H9 (cell line): Measurements from ENCODE around the gene LSM3. TPM values are rescaled to one million over a fixed set of nuclear protein-coding genes. Genes with fewer than 3 reads are reported as not detected.
"Not testable (repeated sequence)": the region's sequence is repeated elsewhere in the genome, so short reads cannot be mapped to it uniquely, and the experiment has no call there.

Source experiments
- DNase-seq: peaks from one replicate; pipeline ENCODE4 v3.0.0-alpha.2; 2017
- H2AFZ ChIP-seq: one replicate; pipeline ENCODE4 v1.6.1; 2013; ENCODE audit warnings: mild to moderate bottlenecking, low read length, control low read depth, moderate library complexity
- H2AK5ac ChIP-seq: 2 replicates; pipeline ENCODE4 v1.6.1; 2013; ENCODE audit warnings: low read length, control low read depth, mixed read lengths; ENCODE audit not compliant: insufficient read length
- H2BK120ac ChIP-seq: one replicate; pipeline ENCODE4 v1.6.1; 2013; ENCODE audit warnings: low read depth, mild to moderate bottlenecking, low read length, control low read depth, inconsistent platforms; ENCODE audit not compliant: poor library complexity, severe bottlenecking
- H2BK12ac ChIP-seq: 2 replicates; pipeline ENCODE4 v1.6.1; 2013; ENCODE audit warnings: low read length, control low read depth, mixed read lengths, low read depth; ENCODE audit not compliant: insufficient read length
- H2BK15ac ChIP-seq: 2 replicates; pipeline ENCODE4 v1.6.1; 2013; ENCODE audit warnings: low read depth, low read length, control low read depth
- H2BK20ac ChIP-seq: one replicate; pipeline ENCODE4 v1.6.1; 2013; ENCODE audit warnings: low read depth, mild to moderate bottlenecking, low read length, control low read depth, inconsistent platforms; ENCODE audit not compliant: poor library complexity, severe bottlenecking
- H2BK5ac ChIP-seq: 2 replicates; pipeline ENCODE4 v1.6.1; 2013; ENCODE audit warnings: low read length, control low read depth, mixed read lengths; ENCODE audit not compliant: insufficient read length
- H3K14ac ChIP-seq: 2 replicates; pipeline ENCODE4 v1.6.1; 2013; ENCODE audit warnings: low read length, control low read depth; ENCODE audit not compliant: insufficient read depth
- H3K18ac ChIP-seq: 2 replicates; pipeline ENCODE4 v1.6.1; 2013; ENCODE audit warnings: low read depth, mild to moderate bottlenecking, mixed read lengths, low read length, control low read depth; ENCODE audit not compliant: insufficient read length
- H3K23ac ChIP-seq: 2 replicates; pipeline ENCODE4 v1.6.1; 2013; ENCODE audit warnings: low read length, control low read depth, mixed read lengths, low read depth; ENCODE audit not compliant: insufficient read length
- H3K23me2 ChIP-seq: 2 replicates; pipeline ENCODE4 v1.6.1; 2013; ENCODE audit warnings: low read depth, mild to moderate bottlenecking, mixed read lengths, low read length, control low read depth; ENCODE audit not compliant: insufficient read length, poor library complexity, severe bottlenecking
- H3K27ac ChIP-seq: 2 replicates; pipeline ENCODE4 v1.5.1; 2013; ENCODE audit warnings: low read length, control low read depth, mixed read lengths, low read depth; ENCODE audit not compliant: insufficient read length
- H3K27me3 ChIP-seq: 2 replicates; pipeline ENCODE4 v1.6.1; 2013; ENCODE audit warnings: low read length, control low read depth, inconsistent platforms; ENCODE audit not compliant: insufficient read depth
- H3K4ac ChIP-seq: 2 replicates; pipeline ENCODE4 v1.6.1; 2013; ENCODE audit warnings: low read depth, mild to moderate bottlenecking, control low read depth, inconsistent platforms, low read length, moderate library complexity
- H3K4me1 ChIP-seq: 2 replicates; pipeline ENCODE4 v1.6.1; 2013; ENCODE audit warnings: low read length, control low read depth, inconsistent platforms; ENCODE audit not compliant: insufficient read depth
- H3K4me2 ChIP-seq: 2 replicates; pipeline ENCODE4 v1.6.1; 2013; ENCODE audit warnings: low read length, control low read depth, mixed read lengths; ENCODE audit not compliant: insufficient read length, insufficient read depth
- H3K56ac ChIP-seq: 2 replicates; pipeline ENCODE4 v1.6.1; 2013; ENCODE audit warnings: low read depth, mild to moderate bottlenecking, mixed read lengths, low read length, control low read depth; ENCODE audit not compliant: insufficient read length
- H3K79me1 ChIP-seq: 2 replicates; pipeline ENCODE4 v1.6.1; 2013; ENCODE audit warnings: low read depth, mild to moderate bottlenecking, moderate library complexity, low read length, control low read depth, inconsistent platforms; ENCODE audit not compliant: insufficient read depth, poor library complexity, severe bottlenecking
- H3K79me2 ChIP-seq: 2 replicates; pipeline ENCODE4 v1.6.1; 2013; ENCODE audit warnings: low read length, control low read depth, inconsistent platforms; ENCODE audit not compliant: insufficient read depth
- H3K9ac ChIP-seq: 2 replicates; pipeline ENCODE4 v1.6.1; 2013; ENCODE audit warnings: low read length, control low read depth, mixed read lengths; ENCODE audit not compliant: insufficient read length; ENCODE audit errors: extremely low read depth
- H3K9me3 ChIP-seq: one replicate; pipeline ENCODE4 v1.6.1; 2013; ENCODE audit warnings: low read depth, low read length, inconsistent platforms; ENCODE audit not compliant: control insufficient read depth
- H3T11ph ChIP-seq: one replicate; pipeline ENCODE4 v1.6.1; 2013; ENCODE audit warnings: mild to moderate bottlenecking, low read length, control low read depth, inconsistent platforms
- H4K20me1 ChIP-seq: one replicate; pipeline ENCODE4 v1.6.1; 2013; ENCODE audit not compliant: control insufficient read depth, insufficient read length, insufficient read depth
- H4K5ac ChIP-seq: 2 replicates; pipeline ENCODE4 v1.6.1; 2013; ENCODE audit warnings: low read depth, mild to moderate bottlenecking, mixed read lengths, low read length, control low read depth; ENCODE audit not compliant: insufficient read length
- H4K8ac ChIP-seq: replicated peaks from 2 replicates; pipeline ENCODE4 v1.6.1; 2013; ENCODE audit warnings: low read length, control low read depth, mixed read lengths, low read depth; ENCODE audit not compliant: insufficient read length
- H4K91ac ChIP-seq: 2 replicates; pipeline ENCODE4 v1.6.1; 2013; ENCODE audit warnings: low read depth, mild to moderate bottlenecking, moderate library complexity, mixed read lengths, low read length, control low read depth; ENCODE audit not compliant: insufficient read length
- H3K27ac Mint-ChIP-seq, 3 experiments: 2 replicates in 2 of 3; 3 replicates in 1 of 3; pipeline ENCODE4 v1.8.0; 2020 to 2021; ENCODE audit warnings: mixed read lengths in 3 of 3, mild to moderate bottlenecking in 1 of 3, moderate library complexity in 1 of 3
- H3K27me3 Mint-ChIP-seq: 2 replicates; pipeline ENCODE4 v1.8.0; 2021; ENCODE audit warnings: low read depth, mild to moderate bottlenecking, moderate library complexity, mixed read lengths
- H3K36me3 Mint-ChIP-seq, 3 experiments: 2 replicates in 2 of 3; 3 replicates in 1 of 3; pipeline ENCODE4 v1.8.0; 2020 to 2021; ENCODE audit warnings: low read depth in 3 of 3, mixed read lengths in 3 of 3; ENCODE audit not compliant: insufficient read depth in 1 of 3
- H3K4me1 Mint-ChIP-seq, 2 experiments: 2 replicates each; pipeline ENCODE4 v1.8.0; 2020; ENCODE audit warnings: mixed read lengths in 2 of 2
- H3K4me3 Mint-ChIP-seq, 2 experiments: 2 replicates in 1 of 2; 3 replicates in 1 of 2; pipeline ENCODE4 v1.8.0; 2020 to 2021; ENCODE audit warnings: mild to moderate bottlenecking in 2 of 2, mixed read lengths in 2 of 2, moderate library complexity in 1 of 2
- H3K9me3 Mint-ChIP-seq, 2 experiments: 2 replicates in 1 of 2; 3 replicates in 1 of 2; pipeline ENCODE4 v1.8.0; 2020; ENCODE audit warnings: mild to moderate bottlenecking in 2 of 2, mixed read lengths in 2 of 2, moderate library complexity in 1 of 2
- CTCF ChIP-seq: fragments of 200-600 bp; sonication (generic); conservative IDR thresholded peaks from 3 replicates; pipeline ENCODE4 v1.8.0; 2021; ENCODE audit warnings: antibody characterized with exemption, mild to moderate bottlenecking
- WGBS: extraction: QIAGEN DNeasy Blood & Tissue Kit; methylation state at CpG from one replicate; pipeline ENCODE4 v1.1.7; 2013; ENCODE audit warnings: missing lambda C conversion rate, low lambda C conversion rate, mixed read lengths; ENCODE audit not compliant: insufficient read length; ENCODE audit errors: extremely low coverage; 5-methylcytosine and 5-hydroxymethylcytosine counted together
- total RNA-seq: library from RNA; stranded (reverse); gene quantifications from 2 replicates; pipeline ENCODE4 v1.2.1, GENCODE V29; 2021

The LSM3 gene
- total RNA-seq, 1 experiment from 2014 or later = 24.4 TPM

- Histone ChIP-seq H3K9ac (no peak overlapping the region), H3K56ac (no peak overlapping the region), H2BK5ac (no peak overlapping the region), H2BK15ac (no peak overlapping the region), H2BK120ac (no peak overlapping the region), H3K79me2 (no peaks in the 10 kb centered on the region), H3K4me1 (no peaks in the 10 kb centered on the region), H2BK20ac (no peak overlapping the region), H4K91ac (no peak overlapping the region), H2AK5ac (no peak overlapping the region), H3K27ac (no peak overlapping the region), H3K23ac (no peak overlapping the region), H3K27me3 (no peaks in the 10 kb centered on the region), H3T11ph (no peak overlapping the region), H3K79me1 (no peaks in the 10 kb centered on the region), H3K23me2 (no peaks in the 10 kb centered on the region), H2AFZ (no peak overlapping the region), H3K4me2 (no peak overlapping the region), H4K5ac (no peak overlapping the region), H3K4ac (no peak overlapping the region), H3K9me3 (peaks cover 5% of the 10 kb centered on the region), H4K8ac (no peak overlapping the region), H3K14ac (no peak overlapping the region), H2BK12ac (no peak overlapping the region), H4K20me1 (no peaks in the 10 kb centered on the region), H3K18ac (no peak overlapping the region)
- peaks cover 7 to 9% of the 10 kb centered on the region in 2 experiments for H3K9me3 Mint-ChIP-seq
- peaks cover 30 to 32% of the 10 kb centered on the region in 2 experiments for H3K4me1 Mint-ChIP-seq
- no peak overlapping the region for H3K27ac Mint-ChIP-seq
- DNase-seq = no peak
- no peak overlapping the region for H3K4me3 Mint-ChIP-seq
- H3K36me3 Mint-ChIP-seq = peaks cover 2 to 11% (median 2%) of the 10 kb centered on the region in 3 experiments; a peak in 4 of 7 replicates
- peaks cover 19% of the 10 kb centered on the region for H3K27me3 Mint-ChIP-seq
- WGBS = no CpG with 5 or more reads among the region's 8 CpGs
- TF ChIP-seq CTCF = no peak
Observed at GRCh38 chr3:14228681-14229470, 50.3 kb downstream of the LSM3 start.

DNA sequence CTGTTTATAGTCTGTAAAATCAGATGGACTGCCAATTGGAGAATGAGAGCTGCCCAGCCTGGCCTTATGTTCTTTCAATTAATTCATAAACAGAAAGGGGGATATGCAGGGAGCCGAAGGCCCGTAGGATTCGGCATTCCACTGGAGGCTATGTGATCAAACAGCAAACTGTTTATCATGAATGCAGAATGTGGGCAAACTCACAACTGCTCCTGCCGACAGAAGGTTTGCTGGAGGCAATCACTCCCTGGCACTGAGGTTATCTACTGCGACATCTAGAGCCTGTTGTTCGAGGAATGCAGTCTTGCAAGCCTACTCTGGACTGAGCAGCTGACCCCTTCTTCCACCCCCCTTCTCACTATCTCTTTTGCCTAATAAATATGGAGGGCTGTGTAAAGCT is 51.1 kb downstream of the LSM3 start:
- H2BK12ac ChIP-seq, H2AK5ac ChIP-seq, H3K9me3 ChIP-seq: not testable (repeated sequence)

More for the DNA sequence above, 51.1 kb downstream of the LSM3 start:
- H4K8ac ChIP-seq, H3K79me2 ChIP-seq, H3K4ac ChIP-seq, H3K9ac ChIP-seq, H3K4me3 Mint-ChIP-seq, H4K5ac ChIP-seq, H2BK15ac ChIP-seq, H3K14ac ChIP-seq, H2BK20ac ChIP-seq, H2BK120ac ChIP-seq, H3K9me3 Mint-ChIP-seq, H3K27me3 ChIP-seq, H4K91ac ChIP-seq, H4K20me1 ChIP-seq, H3K27ac ChIP-seq, H2BK5ac ChIP-seq, H3K18ac ChIP-seq, H3K4me1 ChIP-seq, H3K79me1 ChIP-seq, H3K4me2 ChIP-seq, H3K27ac Mint-ChIP-seq, H3K23me2 ChIP-seq, H3T11ph ChIP-seq, H2AFZ ChIP-seq, DNase-seq, H3K56ac ChIP-seq, H3K23ac ChIP-seq: not testable (repeated sequence)
- Mint-ChIP-seq H3K27me3 (peaks cover 19% of the 10 kb centered on the region), H3K36me3 (peaks cover 2 to 11% (median 2%) of the 10 kb centered on the region in 3 experiments; a peak in 4 of 7 replicates), H3K4me1 (peaks cover 30 to 32% of the 10 kb centered on the region in 2 experiments)
- WGBS = no CpG with 5 or more reads among the region's 6 CpGs
